ENCODE data around the gene CYBA. TPM values are rescaled to one million over a fixed set of nuclear protein-coding genes. Genes with fewer than 3 reads are reported as not detected.

CYBA gene
- total and polyA plus RNA-seq, 2 of the 13 experiments (the other 11 are each of a cell fraction or from before 2014, with no cell fraction given), result 196 to 250 TPM

GRCh38 chr16:88687254-88687576 is 36.4 kb upstream of the CYBA start (continued):
- TF ChIP-seq ISL2 (CRISPR knock-in tag; IDR thresholded peaks at IDR 0.05) (no peak), ZNF121 (CRISPR knock-in tag; IDR thresholded peaks at IDR 0.05) (no peak), ZNF816 (CRISPR knock-in tag; IDR thresholded peaks at IDR 0.05; ENCODE audit: borderline replicate concordance) (no peak), MXD3 (CRISPR knock-in tag; IDR thresholded peaks at IDR 0.05) (no peak), ZNF160 (CRISPR knock-in tag; IDR thresholded peaks at IDR 0.05) (no peak), HES4 (CRISPR knock-in tag; IDR thresholded peaks at IDR 0.05; ENCODE audit: borderline replicate concordance) (no peak), ZNF143 (CRISPR knock-in tag; IDR thresholded peaks at IDR 0.05) (no peak), BRD4 (CRISPR knock-in tag; IDR thresholded peaks at IDR 0.05) (no peak), FOXP1 (IDR thresholded peaks at IDR 0.05) (no peak), FOXP1 (CRISPR knock-in tag; IDR thresholded peaks at IDR 0.05) (no peak), YEATS2 (CRISPR knock-in tag; IDR thresholded peaks at IDR 0.05; ENCODE audit: borderline replicate concordance) (no peak), BATF2 (CRISPR knock-in tag; IDR thresholded peaks at IDR 0.05) (no peak), ZNF431 (CRISPR knock-in tag; IDR thresholded peaks at IDR 0.05; ENCODE audit: borderline replicate concordance, low read depth) (no peak), ZNF264 (CRISPR knock-in tag; IDR thresholded peaks at IDR 0.05) (no peak), ZC3H13 (CRISPR knock-in tag; IDR thresholded peaks at IDR 0.05) (no peak), ZNF589 (CRISPR knock-in tag; conservative IDR thresholded peaks at IDR 0.05) (no peak), PAX8 (CRISPR knock-in tag; IDR thresholded peaks at IDR 0.05; ENCODE audit: borderline replicate concordance) (no peak), ZBTB20 (CRISPR knock-in tag; IDR thresholded peaks at IDR 0.05; ENCODE audit: borderline replicate concordance, low read depth) (0 out of 2 replicates have a peak, but pooled peaks have one; percentile 45), ZNF678 (CRISPR knock-in tag; IDR thresholded peaks at IDR 0.05) (no peak)
- TF ChIP-seq, protein P1, sequence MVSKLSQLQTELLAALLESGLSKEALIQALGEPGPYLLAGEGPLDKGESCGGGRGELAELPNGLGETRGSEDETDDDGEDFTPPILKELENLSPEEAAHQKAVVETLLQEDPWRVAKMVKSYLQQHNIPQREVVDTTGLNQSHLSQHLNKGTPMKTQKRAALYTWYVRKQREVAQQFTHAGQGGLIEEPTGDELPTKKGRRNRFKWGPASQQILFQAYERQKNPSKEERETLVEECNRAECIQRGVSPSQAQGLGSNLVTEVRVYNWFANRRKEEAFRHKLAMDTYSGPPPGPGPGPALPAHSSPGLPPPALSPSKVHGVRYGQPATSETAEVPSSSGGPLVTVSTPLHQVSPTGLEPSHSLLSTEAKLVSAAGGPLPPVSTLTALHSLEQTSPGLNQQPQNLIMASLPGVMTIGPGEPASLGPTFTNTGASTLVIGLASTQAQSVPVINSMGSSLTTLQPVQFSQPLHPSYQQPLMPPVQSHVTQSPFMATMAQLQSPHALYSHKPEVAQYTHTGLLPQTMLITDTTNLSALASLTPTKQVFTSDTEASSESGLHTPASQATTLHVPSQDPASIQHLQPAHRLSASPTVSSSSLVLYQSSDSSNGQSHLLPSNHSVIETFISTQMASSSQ (IDR thresholded peaks at IDR 0.05; ENCODE audit: low read depth), result no peak
- TF ChIP-seq, protein P1 (CRISPR knock-in tag; IDR thresholded peaks at IDR 0.05; ENCODE audit: borderline replicate concordance), result 0 out of 2 replicates have a peak, but pooled peaks have one; percentile 10
- TF ChIP-seq, protein P2, sequence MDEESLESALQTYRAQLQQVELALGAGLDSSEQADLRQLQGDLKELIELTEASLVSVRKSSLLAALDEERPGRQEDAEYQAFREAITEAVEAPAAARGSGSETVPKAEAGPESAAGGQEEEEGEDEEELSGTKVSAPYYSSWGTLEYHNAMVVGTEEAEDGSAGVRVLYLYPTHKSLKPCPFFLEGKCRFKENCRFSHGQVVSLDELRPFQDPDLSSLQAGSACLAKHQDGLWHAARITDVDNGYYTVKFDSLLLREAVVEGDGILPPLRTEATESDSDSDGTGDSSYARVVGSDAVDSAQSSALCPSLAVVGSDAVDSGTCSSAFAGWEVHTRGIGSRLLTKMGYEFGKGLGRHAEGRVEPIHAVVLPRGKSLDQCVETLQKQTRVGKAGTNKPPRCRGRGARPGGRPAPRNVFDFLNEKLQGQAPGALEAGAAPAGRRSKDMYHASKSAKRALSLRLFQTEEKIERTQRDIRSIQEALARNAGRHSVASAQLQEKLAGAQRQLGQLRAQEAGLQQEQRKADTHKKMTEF (CRISPR knock-in tag; IDR thresholded peaks at IDR 0.05), result no peak
- TF ChIP-seq, protein P3, sequence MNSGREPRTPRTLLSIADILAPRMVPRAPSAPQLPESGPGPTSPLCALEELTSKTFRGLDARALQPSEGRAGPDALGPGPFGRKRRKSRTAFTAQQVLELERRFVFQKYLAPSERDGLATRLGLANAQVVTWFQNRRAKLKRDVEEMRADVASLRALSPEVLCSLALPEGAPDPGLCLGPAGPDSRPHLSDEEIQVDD (CRISPR knock-in tag; IDR thresholded peaks at IDR 0.05; ENCODE audit: borderline replicate concordance), result peak; percentile 39; the same call in 1 of the 2 replicates
- TF ChIP-seq, protein P4, sequence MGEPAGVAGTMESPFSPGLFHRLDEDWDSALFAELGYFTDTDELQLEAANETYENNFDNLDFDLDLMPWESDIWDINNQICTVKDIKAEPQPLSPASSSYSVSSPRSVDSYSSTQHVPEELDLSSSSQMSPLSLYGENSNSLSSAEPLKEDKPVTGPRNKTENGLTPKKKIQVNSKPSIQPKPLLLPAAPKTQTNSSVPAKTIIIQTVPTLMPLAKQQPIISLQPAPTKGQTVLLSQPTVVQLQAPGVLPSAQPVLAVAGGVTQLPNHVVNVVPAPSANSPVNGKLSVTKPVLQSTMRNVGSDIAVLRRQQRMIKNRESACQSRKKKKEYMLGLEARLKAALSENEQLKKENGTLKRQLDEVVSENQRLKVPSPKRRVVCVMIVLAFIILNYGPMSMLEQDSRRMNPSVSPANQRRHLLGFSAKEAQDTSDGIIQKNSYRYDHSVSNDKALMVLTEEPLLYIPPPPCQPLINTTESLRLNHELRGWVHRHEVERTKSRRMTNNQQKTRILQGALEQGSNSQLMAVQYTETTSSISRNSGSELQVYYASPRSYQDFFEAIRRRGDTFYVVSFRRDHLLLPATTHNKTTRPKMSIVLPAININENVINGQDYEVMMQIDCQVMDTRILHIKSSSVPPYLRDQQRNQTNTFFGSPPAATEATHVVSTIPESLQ (CRISPR knock-in tag; conservative IDR thresholded peaks at IDR 0.05), result 0 out of 2 replicates have a peak, but pooled peaks have one; percentile 0
